Peyer's patch (tissue), 4 donors: ENCODE results near the gene BAIAP2L1.

Source experiments
- CTCF ChIP-seq, 6 experiments: fragments of 450-650 bp in 4 of 6; fragments of 200-600 bp in 2 of 6; sonication (generic) in 1 of 6; IDR thresholded peaks; one replicate each; pipeline ENCODE4 v1.5.1; 2017 to 2019; ENCODE audit warnings: antibody characterized with exemption in 6 of 6, mild to moderate bottlenecking in 3 of 6, moderate library complexity in 1 of 6
- POLR2A ChIP-seq, 2 donors: fragments of 450-650 bp; IDR thresholded peaks; one replicate each; pipeline ENCODE4 v1.5.1; 2017; ENCODE audit warnings: antibody characterized with exemption in 2 of 2, mild to moderate bottlenecking in 2 of 2, moderate library complexity in 2 of 2

GRCh38 chr7:98362517-98362916 lies 38.4 kb downstream of the BAIAP2L1 start:
- TF ChIP-seq CTCF (IDR thresholded peaks at IDR 0.05): no peak
- TF ChIP-seq POLR2A (IDR thresholded peaks at IDR 0.05): no peak
